K562 (cell line): ENCODE results near the gene GASK1B. TPM values are rescaled to one million over a fixed set of nuclear protein-coding genes. Genes with fewer than 3 reads are reported as not detected.

Source experiments
- ATAC-seq: fragments of 200-7000 bp; cut with Tn5 transposase; 3 replicates; pipeline ENCODE4 v1.9.1; 2020; ENCODE audit warnings: moderate library complexity
- BruUV-seq: library from RNA; stranded (reverse); fragments of 400-500 nt; replicated peaks from 2 replicates; lab custom pipeline; 2021; lab: Mats Ljungman, UMichigan
- CTCF ChIA-PET: fragments of 300-600 bp; formaldehyde crosslinking; extraction: SDS; loops from one replicate; lab custom pipeline; 2021; ENCODE audit warnings: low intra/inter-chr PET ratio; lab: Yijun Ruan, JAX
- POLR2A ChIA-PET: fragments of 300-600, 350-650 bp; sonication (Branson Sonifier 250); formaldehyde crosslinking; extraction: SDS; loops from one replicate; lab custom pipeline; 2021; ENCODE audit warnings: antibody characterized with exemption, inconsistent platforms; lab: Yijun Ruan, JAX
- DNase-seq, 4 experiments: peaks; one replicate each; pipeline versions ENCODE4 v3.0.0 to v3.0.0-alpha.2; 2011 to 2018; ENCODE audit warnings: low spot score in 3 of 4, mixed read lengths in 3 of 4; ENCODE audit errors: extremely low read depth in 1 of 4
- FAIRE-seq: peaks from 2 replicates; lab custom pipeline; 2011; peaks lifted over from hg19 to GRCh38; lab: Jason Lieb, UNC
- H2AFZ ChIP-seq: 2 replicates; pipeline ENCODE4 v1.6.0; 2011; ENCODE audit warnings: low read depth, low read length, control low read depth, inconsistent platforms
- H3K27ac ChIP-seq: fragments of 200-600 bp; 3 replicates; pipeline ENCODE4 v1.8.0; 2011; ENCODE audit warnings: low read depth, mild to moderate bottlenecking, control low read depth, inconsistent platforms, low read length, moderate library complexity, mixed read lengths; ENCODE audit errors: extremely low read depth
- H3K27me3 ChIP-seq, 2 experiments: fragments of 300-600 bp in 1 of 2; 2 replicates in 1 of 2; 3 replicates in 1 of 2; pipeline versions ENCODE4 v1.6.0 to v1.8.0; 2011; ENCODE audit warnings: inconsistent platforms in 2 of 2, low read length in 2 of 2, mild to moderate bottlenecking in 1 of 2, mixed read lengths in 1 of 2, moderate library complexity in 1 of 2; ENCODE audit not compliant: control insufficient read depth in 2 of 2, insufficient read depth in 2 of 2
- H3K36me3 ChIP-seq: fragments of 300-600 bp; 3 replicates; pipeline ENCODE4 v1.8.0; 2011; ENCODE audit warnings: mild to moderate bottlenecking, low read length, inconsistent platforms; ENCODE audit not compliant: control insufficient read depth, insufficient read depth
- H3K4me1 ChIP-seq, 2 experiments: fragments of 200-600 bp in 1 of 2; replicated peaks in 1 of 2; 2 replicates in 1 of 2; 3 replicates in 1 of 2; pipeline versions ENCODE4 v1.5.1 to v1.8.0; 2011; ENCODE audit warnings: inconsistent platforms in 2 of 2, low read length in 2 of 2, mild to moderate bottlenecking in 1 of 2, mixed read lengths in 1 of 2, moderate library complexity in 1 of 2; ENCODE audit not compliant: control insufficient read depth in 2 of 2, insufficient read depth in 2 of 2
- H3K4me2 ChIP-seq: 2 replicates; pipeline ENCODE4 v1.6.1; 2011; ENCODE audit warnings: low read length, control low read depth, inconsistent platforms, mixed read lengths; ENCODE audit not compliant: insufficient read depth
- H3K4me3 ChIP-seq: fragments of 200-600 bp; sonication (generic), shearing (Covaris generic); 2 replicates; pipeline ENCODE4 v1.5.1; 2016; ENCODE audit warnings: control low read depth, inconsistent platforms
- H3K79me2 ChIP-seq: fragments of 200-600 bp; 3 replicates; pipeline ENCODE4 v1.8.0; 2011; ENCODE audit warnings: low read length, inconsistent platforms; ENCODE audit not compliant: control insufficient read depth, insufficient read depth
- H3K9ac ChIP-seq, 2 experiments: 2 replicates each; pipeline versions ENCODE4 v1.6.0 to v1.6.1; 2011; ENCODE audit warnings: low read depth in 2 of 2, low read length in 2 of 2, control low read depth in 1 of 2, inconsistent platforms in 1 of 2, mild to moderate bottlenecking in 1 of 2, mixed read lengths in 1 of 2; ENCODE audit not compliant: insufficient read depth in 1 of 2
- H3K9me1 ChIP-seq: one replicate; pipeline ENCODE4 v1.6.0; 2011; ENCODE audit warnings: inconsistent platforms, mild to moderate bottlenecking, low read length, moderate library complexity; ENCODE audit not compliant: control insufficient read depth, insufficient read depth
- H3K9me3 ChIP-seq: replicated peaks from 2 replicates; pipeline ENCODE4 v1.5.1; 2011; ENCODE audit warnings: low read depth, low read length, inconsistent platforms; ENCODE audit not compliant: control insufficient read depth, insufficient read depth
- H4K20me1 ChIP-seq: replicated peaks from 2 replicates; pipeline ENCODE4 v1.6.1; 2011; ENCODE audit warnings: low read length, inconsistent platforms, mixed read lengths; ENCODE audit not compliant: control insufficient read depth, insufficient read depth
- CBX5 ChIP-seq: IDR thresholded peaks from 2 replicates; pipeline ENCODE4 v1.6.1; 2014; ENCODE audit warnings: low read depth, borderline replicate concordance
- ETS2 ChIP-seq: IDR thresholded peaks from 2 replicates; pipeline ENCODE4 v1.6.1; 2016; ENCODE audit warnings: borderline replicate concordance, missing genetic modification characterization, mild to moderate bottlenecking, moderate library complexity, missing compliant biosample characterization; ENCODE audit not compliant: poor library complexity, severe bottlenecking
- HDAC3 ChIP-seq: fragments of 450-650 bp; IDR thresholded peaks from 2 replicates; pipeline ENCODE4 v1.6.1; 2018; ENCODE audit warnings: borderline replicate concordance, mild to moderate bottlenecking, moderate library complexity; ENCODE audit not compliant: partially characterized antibody
- HOXB6 ChIP-seq: fragments of 250-450 bp; sonication (Bioruptor Pico); IDR thresholded peaks from 2 replicates; pipeline ENCODE4 v1.5.1; 2022; ENCODE audit warnings: mild to moderate bottlenecking, borderline replicate concordance
- JUN ChIP-seq, 2 experiments: sonication (generic) in 1 of 2; formaldehyde crosslinking in 1 of 2; IDR thresholded peaks; 2 replicates each; pipeline versions ENCODE4 v1.6.1 to v1.8.0; 2012 to 2022; ENCODE audit warnings: borderline replicate concordance in 2 of 2, mild to moderate bottlenecking in 2 of 2, improper control_type of control experiment in 1 of 2, low read depth in 1 of 2, low read length in 1 of 2, missing genetic modification reagents in 1 of 2
- MTA1 ChIP-seq: fragments of 450-650 bp; IDR thresholded peaks from 2 replicates; pipeline ENCODE4 v1.6.1; 2017; ENCODE audit warnings: borderline replicate concordance
- MYBL2 ChIP-seq, 2 experiments: fragments of 450-650 bp in 1 of 2; sonication (generic) in 1 of 2; formaldehyde crosslinking in 1 of 2; IDR thresholded peaks; 2 replicates each; pipeline versions ENCODE4 v1.6.1 to v1.8.1; 2017 to 2022; ENCODE audit warnings: borderline replicate concordance in 1 of 2, inconsistent platforms in 1 of 2, low read depth in 1 of 2, mild to moderate bottlenecking in 1 of 2, missing genetic modification reagents in 1 of 2, moderate library complexity in 1 of 2
- PML ChIP-seq: IDR thresholded peaks from 2 replicates; pipeline ENCODE4 v1.6.1; 2012; ENCODE audit warnings: low read length, inconsistent platforms
- RB1 ChIP-seq: fragments of 450-650 bp; IDR thresholded peaks from 2 replicates; pipeline ENCODE4 v1.6.1; 2017; ENCODE audit warnings: low read depth, mild to moderate bottlenecking
- RBM15 ChIP-seq: fragments of 200-400 bp; formaldehyde crosslinking; IDR thresholded peaks from 2 replicates; pipeline ENCODE4 v1.6.1; 2018; ENCODE audit warnings: mild to moderate bottlenecking, low read length, moderate library complexity; ENCODE audit not compliant: insufficient read depth
- ZNF239 ChIP-seq: fragments of 250-450 bp; sonication (Bioruptor Pico); IDR thresholded peaks from 2 replicates; pipeline ENCODE4 v1.4.0; 2020; ENCODE audit warnings: mild to moderate bottlenecking
- ZNF695 ChIP-seq: fragments of 450-650 bp; formaldehyde crosslinking; IDR thresholded peaks from 2 replicates; pipeline ENCODE4 v1.4.0; 2020; ENCODE audit warnings: mild to moderate bottlenecking, moderate library complexity
- WGBS: fragments of 100-300 bp; shearing (Covaris generic); methylation state at CpG from one replicate; pipeline ENCODE4 v1.1.6; 2016; ENCODE audit warnings: low coverage, mixed read lengths; ENCODE audit not compliant: insufficient coverage; ENCODE audit errors: missing lambda C conversion rate; 5-methylcytosine and 5-hydroxymethylcytosine counted together
- in situ Hi-C: fragments of 300-500 bp; cut with MboI; formaldehyde crosslinking; loops from 4 replicates; pipeline ENCODE4 v1.15.0; 2018; ENCODE audit warnings: inconsistent platforms, mixed read lengths
- intact Hi-C: fragments of 100-400 bp; cut with micrococcal nuclease; formaldehyde crosslinking; loops from 2 replicates; pipeline ENCODE4 v1.14.2; 2022
- polyA plus RNA-seq, 8 experiments: library from polyadenylated mRNA; depleted of rRNA in 4 of 8; stranded (reverse) in 5 of 8; unstranded in 3 of 8; fragments of >200 nt; fragmentation: Nextera tagmentation in 2 of 8; fragmentation: Illumina TruSeq in 1 of 8; extraction: Ambion mirVana in 2 of 8; extraction: Trizol in 1 of 8; gene quantifications; 2 replicates each; pipeline versions ENCODE4 v1.2.1 to v1.2.3, GENCODE V29; 2011 to 2014; ENCODE audit warnings: inconsistent platforms in 1 of 8, missing spikeins in 1 of 8
- total RNA-seq, 7 experiments: library from RNA; depleted of rRNA in 6 of 7; stranded (reverse); fragments of >200 nt in 6 of 7; fragmentation: Illumina TruSeq in 2 of 7; extraction: Trizol in 2 of 7; gene quantifications; 2 replicates each; pipeline versions ENCODE4 v1.2.1 to v1.2.3, GENCODE V29; 2011 to 2021; ENCODE audit warnings: low replicate concordance in 1 of 7
- TF ChIP-seq, protein P1 (sequence below), 2 experiments: fragments of 450-650 bp; conservative IDR thresholded peaks; 2 replicates each; pipeline ENCODE4 v1.6.1; 2017; ENCODE audit warnings: mild to moderate bottlenecking in 2 of 2, moderate library complexity in 2 of 2
- TF ChIP-seq, protein P2 (sequence below), 3 experiments: fragments of 200-800 bp in 1 of 3; sonication (Bioruptor generic) in 1 of 3; sonication (generic) in 1 of 3; formaldehyde crosslinking in 1 of 3; IDR thresholded peaks; 2 replicates each; pipeline versions ENCODE4 v1.6.1 to v1.8.0; 2016 to 2022; ENCODE audit warnings: mild to moderate bottlenecking in 2 of 3, missing compliant biosample characterization in 2 of 3, missing genetic modification characterization in 2 of 3, missing genetic modification reagents in 1 of 3
- TF ChIP-seq, protein P3 (sequence below): sonication (generic); formaldehyde crosslinking; IDR thresholded peaks from 2 replicates; pipeline ENCODE4 v1.8.0; 2022; ENCODE audit warnings: missing genetic modification reagents, mild to moderate bottlenecking, borderline replicate concordance

Gene GASK1B
- total and polyA plus RNA-seq, 9 of the 15 experiments (the other 6 are each of a cell fraction or from before 2014, with no cell fraction given), result 0.13 to 1.2 (median 0.61) TPM

DNA sequence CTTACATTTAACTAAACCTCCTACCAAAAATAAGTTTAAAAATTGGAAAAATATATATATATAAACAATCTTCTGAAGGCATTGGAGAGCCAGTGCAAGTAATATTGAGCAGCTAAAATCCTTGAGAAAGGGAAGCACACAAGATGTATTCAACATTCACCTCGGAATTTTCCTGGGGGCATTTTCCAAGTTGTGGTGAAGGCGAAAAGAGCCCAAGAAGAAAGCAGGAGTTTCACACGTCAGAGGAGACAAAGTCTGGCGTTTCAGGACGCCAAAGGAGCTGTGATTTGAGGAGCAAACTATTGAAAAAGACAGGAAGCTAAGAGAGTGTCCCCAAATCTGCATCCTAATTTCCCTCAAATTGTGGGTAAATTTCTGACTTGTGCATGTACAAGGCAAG lies 9.1 kb upstream of the GASK1B start:
- ChIA-PET POLR2A (no interaction called here), CTCF (no interaction called here)
- intact Hi-C loops, result no loop called here
- peaks cover 0 to 4% of the 10 kb centered on the region in 2 experiments; a peak in 3 of 5 replicates for H3K4me1 ChIP-seq
- H3K4me2 ChIP-seq, result peak overlapping the region; percentile 26
- H3K79me2 ChIP-seq, result no peaks in the 10 kb centered on the region
- peak overlapping the region; percentile 82 for H2AFZ ChIP-seq
- no peak overlapping the region for H3K4me3 ChIP-seq
- FAIRE-seq (no peak), ATAC-seq (no peak), DNase-seq (no peak)
- in situ Hi-C loops, result no loop called here
- no peaks in the 10 kb centered on the region for H3K27me3 ChIP-seq
- H4K20me1 ChIP-seq, result no peaks in the 10 kb centered on the region
- no TSS peak for BruUV-seq
- no peak overlapping the region for H3K27ac ChIP-seq
- no peaks in the 10 kb centered on the region for H3K9me1 ChIP-seq
- H3K36me3 ChIP-seq, result no peaks in the 10 kb centered on the region
- H3K9ac ChIP-seq, result no peak overlapping the region
- H3K9me3 ChIP-seq, result peaks cover 4% of the 10 kb centered on the region; the same call in 1 of the 2 replicates
- 9% methylated on average over 5 of the region's 5 CpGs for WGBS
- no peak for TF ChIP-seq CBX5
- no peak for TF ChIP-seq HDAC3
- TF ChIP-seq ZNF239 (CRISPR knock-in tag), result no peak
- no peak for TF ChIP-seq HOXB6 (CRISPR knock-in tag)
- TF ChIP-seq, protein P1, sequence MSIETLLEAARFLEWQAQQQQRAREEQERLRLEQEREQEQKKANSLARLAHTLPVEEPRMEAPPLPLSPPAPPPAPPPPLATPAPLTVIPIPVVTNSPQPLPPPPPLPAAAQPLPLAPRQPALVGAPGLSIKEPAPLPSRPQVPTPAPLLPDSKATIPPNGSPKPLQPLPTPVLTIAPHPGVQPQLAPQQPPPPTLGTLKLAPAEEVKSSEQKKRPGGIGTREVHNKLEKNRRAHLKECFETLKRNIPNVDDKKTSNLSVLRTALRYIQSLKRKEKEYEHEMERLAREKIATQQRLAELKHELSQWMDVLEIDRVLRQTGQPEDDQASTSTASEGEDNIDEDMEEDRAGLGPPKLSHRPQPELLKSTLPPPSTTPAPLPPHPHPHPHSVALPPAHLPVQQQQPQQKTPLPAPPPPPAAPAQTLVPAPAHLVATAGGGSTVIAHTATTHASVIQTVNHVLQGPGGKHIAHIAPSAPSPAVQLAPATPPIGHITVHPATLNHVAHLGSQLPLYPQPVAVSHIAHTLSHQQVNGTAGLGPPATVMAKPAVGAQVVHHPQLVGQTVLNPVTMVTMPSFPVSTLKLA (conservative IDR thresholded peaks at IDR 0.05), result no peak
- no peak for TF ChIP-seq ETS2 (tag)
- no peak for TF ChIP-seq ZNF695 (CRISPR knock-in tag)
- no peak for TF ChIP-seq JUN (IDR thresholded peaks at IDR 0.05; ENCODE audit: borderline replicate concordance, low read depth, low read length)
- TF ChIP-seq JUN (CRISPR knock-in tag; IDR thresholded peaks at IDR 0.05; ENCODE audit: borderline replicate concordance), result no peak
- no peak for TF ChIP-seq RB1
- TF ChIP-seq, protein P2, sequence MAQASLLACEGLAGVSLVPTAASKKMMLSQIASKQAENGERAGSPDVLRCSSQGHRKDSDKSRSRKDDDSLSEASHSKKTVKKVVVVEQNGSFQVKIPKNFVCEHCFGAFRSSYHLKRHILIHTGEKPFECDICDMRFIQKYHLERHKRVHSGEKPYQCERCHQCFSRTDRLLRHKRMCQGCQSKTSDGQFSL (CRISPR knock-in tag; IDR thresholded peaks at IDR 0.05), result no peak
- TF ChIP-seq, protein P2 (tag; IDR thresholded peaks at IDR 0.05), result no peak
- TF ChIP-seq RBM15, result no peak
- no peak for TF ChIP-seq MYBL2 (IDR thresholded peaks at IDR 0.05; ENCODE audit: low read depth)
- TF ChIP-seq MYBL2 (CRISPR knock-in tag; IDR thresholded peaks at IDR 0.05; ENCODE audit: borderline replicate concordance), result no peak
- no peak for TF ChIP-seq PML
- TF ChIP-seq MTA1, result no peak
- TF ChIP-seq, protein P3, sequence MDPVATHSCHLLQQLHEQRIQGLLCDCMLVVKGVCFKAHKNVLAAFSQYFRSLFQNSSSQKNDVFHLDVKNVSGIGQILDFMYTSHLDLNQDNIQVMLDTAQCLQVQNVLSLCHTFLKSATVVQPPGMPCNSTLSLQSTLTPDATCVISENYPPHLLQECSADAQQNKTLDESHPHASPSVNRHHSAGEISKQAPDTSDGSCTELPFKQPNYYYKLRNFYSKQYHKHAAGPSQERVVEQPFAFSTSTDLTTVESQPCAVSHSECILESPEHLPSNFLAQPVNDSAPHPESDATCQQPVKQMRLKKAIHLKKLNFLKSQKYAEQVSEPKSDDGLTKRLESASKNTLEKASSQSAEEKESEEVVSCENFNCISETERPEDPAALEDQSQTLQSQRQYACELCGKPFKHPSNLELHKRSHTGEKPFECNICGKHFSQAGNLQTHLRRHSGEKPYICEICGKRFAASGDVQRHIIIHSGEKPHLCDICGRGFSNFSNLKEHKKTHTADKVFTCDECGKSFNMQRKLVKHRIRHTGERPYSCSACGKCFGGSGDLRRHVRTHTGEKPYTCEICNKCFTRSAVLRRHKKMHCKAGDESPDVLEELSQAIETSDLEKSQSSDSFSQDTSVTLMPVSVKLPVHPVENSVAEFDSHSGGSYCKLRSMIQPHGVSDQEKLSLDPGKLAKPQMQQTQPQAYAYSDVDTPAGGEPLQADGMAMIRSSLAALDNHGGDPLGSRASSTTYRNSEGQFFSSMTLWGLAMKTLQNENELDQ (CRISPR knock-in tag), result no peak
